Measurements from ENCODE around the gene AOPEP.

AOPEP gene

GRCh38 chr9:95067897-95068296 is 341.4 kb downstream of the AOPEP start:
- Histone ChIP-seq H3K36me3 (ENCODE audit: control insufficient read depth in 2 of 2, insufficient read depth in 2 of 2, low read length in 2 of 2) (peaks cover 21 to 22% of the 10 kb centered on the region in 2 donors), H3K9ac (ENCODE audit: low read depth in 1 of 2, low read length in 2 of 2) (no peak overlapping the region), H3K4me1 (ENCODE audit: control insufficient read depth in 2 of 2, insufficient read depth in 2 of 2, low read length in 2 of 2) (peaks cover 0 to 3% of the 10 kb centered on the region in 2 donors), H3K9me3 (ENCODE audit: control insufficient read depth in 2 of 2, low read length in 2 of 2) (no peaks in the 10 kb centered on the region), H3K27ac (ENCODE audit: low read depth in 2 of 2, low read length in 2 of 2) (no peak overlapping the region), H3K4me3 (ENCODE audit: low read length in 2 of 2) (no peak overlapping the region), H3K27me3 (ENCODE audit: control insufficient read depth in 2 of 2, insufficient read depth in 2 of 2, low read length in 2 of 2) (no peaks in the 10 kb centered on the region)

- H3K27ac ChIP-seq (ENCODE audit: low read depth in 2 of 2, low read length in 2 of 2), result no peak overlapping the region
Observed at GRCh38 chr9:95070549-95071021, 344.1 kb downstream of the AOPEP start.

GRCh38 chr9:95071450-95071849 is 345.0 kb downstream of the AOPEP start:
- H3K27ac ChIP-seq (ENCODE audit: low read depth in 2 of 2, low read length in 2 of 2), result no peak overlapping the region
- H3K27me3 ChIP-seq (ENCODE audit: control insufficient read depth in 2 of 2, insufficient read depth in 2 of 2, low read length in 2 of 2), result no peaks in the 10 kb centered on the region

More at GRCh38 chr9:95070549-95071021, 344.1 kb downstream of the AOPEP start:
- no peaks in the 10 kb centered on the region for H3K27me3 ChIP-seq (ENCODE audit: control insufficient read depth in 2 of 2, insufficient read depth in 2 of 2, low read length in 2 of 2)
- peaks cover 4 to 14% of the 10 kb centered on the region in 2 donors for H3K4me1 ChIP-seq (ENCODE audit: control insufficient read depth in 2 of 2, insufficient read depth in 2 of 2, low read length in 2 of 2)
- H3K4me3 ChIP-seq (ENCODE audit: low read length in 2 of 2), result no peak overlapping the region
- H3K9me3 ChIP-seq (ENCODE audit: control insufficient read depth in 2 of 2, low read length in 2 of 2), result no peaks in the 10 kb centered on the region
- H3K9ac ChIP-seq (ENCODE audit: low read depth in 1 of 2, low read length in 2 of 2), result no peak overlapping the region
- H3K36me3 ChIP-seq (ENCODE audit: control insufficient read depth in 2 of 2, insufficient read depth in 2 of 2, low read length in 2 of 2), result peaks cover 14 to 19% of the 10 kb centered on the region in 2 donors

GRCh38 chr9:95071925-95072324 is 345.4 kb downstream of the AOPEP start:
- no peaks in the 10 kb centered on the region for H3K9me3 ChIP-seq (ENCODE audit: control insufficient read depth in 2 of 2, low read length in 2 of 2)
- H3K4me1 ChIP-seq (ENCODE audit: control insufficient read depth in 2 of 2, insufficient read depth in 2 of 2, low read length in 2 of 2), result peaks cover 9 to 19% of the 10 kb centered on the region in 2 donors
- peaks cover 11 to 15% of the 10 kb centered on the region in 2 donors for H3K36me3 ChIP-seq (ENCODE audit: control insufficient read depth in 2 of 2, insufficient read depth in 2 of 2, low read length in 2 of 2)
- no peak overlapping the region for H3K9ac ChIP-seq (ENCODE audit: low read depth in 1 of 2, low read length in 2 of 2)
- no peaks in the 10 kb centered on the region for H3K27me3 ChIP-seq (ENCODE audit: control insufficient read depth in 2 of 2, insufficient read depth in 2 of 2, low read length in 2 of 2)
- H3K4me3 ChIP-seq (ENCODE audit: low read length in 2 of 2), result no peak overlapping the region
- no peak overlapping the region for H3K27ac ChIP-seq (ENCODE audit: low read depth in 2 of 2, low read length in 2 of 2)

More at GRCh38 chr9:95071450-95071849, 345.0 kb downstream of the AOPEP start:
- Histone ChIP-seq H3K4me1 (ENCODE audit: control insufficient read depth in 2 of 2, insufficient read depth in 2 of 2, low read length in 2 of 2) (peaks cover 5 to 17% of the 10 kb centered on the region in 2 donors), H3K9ac (ENCODE audit: low read depth in 1 of 2, low read length in 2 of 2) (no peak overlapping the region), H3K9me3 (ENCODE audit: control insufficient read depth in 2 of 2, low read length in 2 of 2) (no peaks in the 10 kb centered on the region), H3K36me3 (ENCODE audit: control insufficient read depth in 2 of 2, insufficient read depth in 2 of 2, low read length in 2 of 2) (peaks cover 14 to 19% of the 10 kb centered on the region in 2 donors), H3K4me3 (ENCODE audit: low read length in 2 of 2) (no peak overlapping the region)

GRCh38 chr9:95073042-95073607 is 346.6 kb downstream of the AOPEP start:
- Histone ChIP-seq H3K9me3 (ENCODE audit: control insufficient read depth in 2 of 2, low read length in 2 of 2) (no peaks in the 10 kb centered on the region), H3K27me3 (ENCODE audit: control insufficient read depth in 2 of 2, insufficient read depth in 2 of 2, low read length in 2 of 2) (no peaks in the 10 kb centered on the region), H3K4me3 (ENCODE audit: low read length in 2 of 2) (no peak overlapping the region), H3K9ac (ENCODE audit: low read depth in 1 of 2, low read length in 2 of 2) (no peak overlapping the region), H3K36me3 (ENCODE audit: control insufficient read depth in 2 of 2, insufficient read depth in 2 of 2, low read length in 2 of 2) (peaks cover 7 to 12% of the 10 kb centered on the region in 2 donors), H3K4me1 (ENCODE audit: control insufficient read depth in 2 of 2, insufficient read depth in 2 of 2, low read length in 2 of 2) (peaks cover 16 to 21% of the 10 kb centered on the region in 2 donors), H3K27ac (ENCODE audit: low read depth in 2 of 2, low read length in 2 of 2) (no peak overlapping the region)

- no peak overlapping the region for H3K27ac ChIP-seq (ENCODE audit: low read depth in 2 of 2, low read length in 2 of 2)
Observed at GRCh38 chr9:95073918-95074317, 347.4 kb downstream of the AOPEP start.

GRCh38 chr9:95074632-95075031 is 348.1 kb downstream of the AOPEP start:
- peaks cover 20 to 29% of the 10 kb centered on the region in 2 donors for H3K4me1 ChIP-seq (ENCODE audit: control insufficient read depth in 2 of 2, insufficient read depth in 2 of 2, low read length in 2 of 2)
- H3K9ac ChIP-seq (ENCODE audit: low read depth in 1 of 2, low read length in 2 of 2), result no peak overlapping the region
- H3K4me3 ChIP-seq (ENCODE audit: low read length in 2 of 2), result no peak overlapping the region
- peaks cover 3 to 10% of the 10 kb centered on the region in 2 donors for H3K36me3 ChIP-seq (ENCODE audit: control insufficient read depth in 2 of 2, insufficient read depth in 2 of 2, low read length in 2 of 2)
- H3K9me3 ChIP-seq (ENCODE audit: control insufficient read depth in 2 of 2, low read length in 2 of 2), result no peaks in the 10 kb centered on the region
- H3K27ac ChIP-seq (ENCODE audit: low read depth in 2 of 2, low read length in 2 of 2), result no peak overlapping the region
- H3K27me3 ChIP-seq (ENCODE audit: control insufficient read depth in 2 of 2, insufficient read depth in 2 of 2, low read length in 2 of 2), result no peaks in the 10 kb centered on the region

More at GRCh38 chr9:95073918-95074317, 347.4 kb downstream of the AOPEP start:
- Histone ChIP-seq H3K9ac (ENCODE audit: low read depth in 1 of 2, low read length in 2 of 2) (no peak overlapping the region), H3K9me3 (ENCODE audit: control insufficient read depth in 2 of 2, low read length in 2 of 2) (no peaks in the 10 kb centered on the region), H3K27me3 (ENCODE audit: control insufficient read depth in 2 of 2, insufficient read depth in 2 of 2, low read length in 2 of 2) (no peaks in the 10 kb centered on the region), H3K36me3 (ENCODE audit: control insufficient read depth in 2 of 2, insufficient read depth in 2 of 2, low read length in 2 of 2) (peaks cover 3 to 12% of the 10 kb centered on the region in 2 donors), H3K4me1 (ENCODE audit: control insufficient read depth in 2 of 2, insufficient read depth in 2 of 2, low read length in 2 of 2) (peaks cover 20 to 27% of the 10 kb centered on the region in 2 donors), H3K4me3 (ENCODE audit: low read length in 2 of 2) (no peak overlapping the region)

- Histone ChIP-seq H3K4me1 (ENCODE audit: control insufficient read depth in 2 of 2, insufficient read depth in 2 of 2, low read length in 2 of 2) (peaks cover 20 to 29% of the 10 kb centered on the region in 2 donors), H3K4me3 (ENCODE audit: low read length in 2 of 2) (no peak overlapping the region), H3K27ac (ENCODE audit: low read depth in 2 of 2, low read length in 2 of 2) (no peak overlapping the region), H3K27me3 (ENCODE audit: control insufficient read depth in 2 of 2, insufficient read depth in 2 of 2, low read length in 2 of 2) (no peaks in the 10 kb centered on the region), H3K9me3 (ENCODE audit: control insufficient read depth in 2 of 2, low read length in 2 of 2) (no peaks in the 10 kb centered on the region), H3K36me3 (ENCODE audit: control insufficient read depth in 2 of 2, insufficient read depth in 2 of 2, low read length in 2 of 2) (peaks cover 5 to 12% of the 10 kb centered on the region in 2 donors), H3K9ac (ENCODE audit: low read depth in 1 of 2, low read length in 2 of 2) (no peak overlapping the region)
Observed at GRCh38 chr9:95075700-95076099, 349.2 kb downstream of the AOPEP start.

GRCh38 chr9:95076696-95077052 is 350.2 kb downstream of the AOPEP start:
- H3K4me1 ChIP-seq (ENCODE audit: control insufficient read depth in 2 of 2, insufficient read depth in 2 of 2, low read length in 2 of 2), result peaks cover 20 to 29% of the 10 kb centered on the region in 2 donors
- H3K27ac ChIP-seq (ENCODE audit: low read depth in 2 of 2, low read length in 2 of 2), result peak overlapping the region in 1 of 2 donors; percentile 61
- no peak overlapping the region for H3K4me3 ChIP-seq (ENCODE audit: low read length in 2 of 2)
- H3K9ac ChIP-seq (ENCODE audit: low read depth in 1 of 2, low read length in 2 of 2), result no peak overlapping the region
- H3K9me3 ChIP-seq (ENCODE audit: control insufficient read depth in 2 of 2, low read length in 2 of 2), result no peaks in the 10 kb centered on the region
- peaks cover 7 to 21% of the 10 kb centered on the region in 2 donors for H3K36me3 ChIP-seq (ENCODE audit: control insufficient read depth in 2 of 2, insufficient read depth in 2 of 2, low read length in 2 of 2)
- H3K27me3 ChIP-seq (ENCODE audit: control insufficient read depth in 2 of 2, insufficient read depth in 2 of 2, low read length in 2 of 2), result no peaks in the 10 kb centered on the region

- Histone ChIP-seq H3K27me3 (ENCODE audit: control insufficient read depth in 2 of 2, insufficient read depth in 2 of 2, low read length in 2 of 2) (no peaks in the 10 kb centered on the region), H3K4me3 (ENCODE audit: low read length in 2 of 2) (no peak overlapping the region), H3K36me3 (ENCODE audit: control insufficient read depth in 2 of 2, insufficient read depth in 2 of 2, low read length in 2 of 2) (peaks cover 8 to 26% of the 10 kb centered on the region in 2 donors), H3K4me1 (ENCODE audit: control insufficient read depth in 2 of 2, insufficient read depth in 2 of 2, low read length in 2 of 2) (peaks cover 22 to 29% of the 10 kb centered on the region in 2 donors), H3K9me3 (ENCODE audit: control insufficient read depth in 2 of 2, low read length in 2 of 2) (no peaks in the 10 kb centered on the region), H3K9ac (ENCODE audit: low read depth in 1 of 2, low read length in 2 of 2) (no peak overlapping the region), H3K27ac (ENCODE audit: low read depth in 2 of 2, low read length in 2 of 2) (peak overlapping the region; percentile 12 to 61)
Observed at GRCh38 chr9:95077053-95077765, 350.7 kb downstream of the AOPEP start.

Measured in mucosa of rectum (tissue), 2 donors.